Fibroblast of skin of back (primary cell): ENCODE measurements around the gene SMAD3.

Source experiments
- DNase-seq: peaks from one replicate; pipeline ENCODE4 v3.0.0-alpha.2; 2013

The SMAD3 gene

DNA sequence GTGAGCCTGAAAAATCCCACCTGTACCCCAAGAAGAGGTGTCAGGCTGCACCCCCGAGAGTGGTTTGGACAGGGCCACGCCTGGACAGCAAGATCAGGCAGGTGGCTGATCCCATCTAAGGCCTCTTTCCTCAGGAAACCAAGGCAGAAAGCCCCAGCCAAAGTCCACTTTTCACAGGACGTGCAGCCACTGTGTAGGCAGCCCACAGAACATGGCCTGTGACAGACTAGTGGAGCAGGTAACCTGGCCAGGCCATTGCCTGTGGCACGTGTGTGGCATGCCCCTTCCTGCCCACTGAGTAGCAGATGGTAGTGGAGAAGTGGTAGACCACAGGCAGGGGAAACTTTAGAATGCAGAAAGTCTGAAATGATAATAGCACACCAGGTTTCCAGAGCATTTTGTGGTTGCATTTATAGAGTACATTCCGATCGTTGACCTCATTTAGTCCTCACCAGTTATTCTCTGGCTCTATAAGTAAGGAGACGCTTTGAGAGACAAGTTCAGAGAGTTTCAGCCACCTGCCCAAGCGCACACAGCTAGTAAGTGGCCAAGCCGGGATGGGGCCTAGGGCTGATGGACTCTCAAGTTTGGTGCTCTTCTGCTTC is 120.3 kb downstream of the SMAD3 start:
- DNase-seq, result no peak

DNA sequence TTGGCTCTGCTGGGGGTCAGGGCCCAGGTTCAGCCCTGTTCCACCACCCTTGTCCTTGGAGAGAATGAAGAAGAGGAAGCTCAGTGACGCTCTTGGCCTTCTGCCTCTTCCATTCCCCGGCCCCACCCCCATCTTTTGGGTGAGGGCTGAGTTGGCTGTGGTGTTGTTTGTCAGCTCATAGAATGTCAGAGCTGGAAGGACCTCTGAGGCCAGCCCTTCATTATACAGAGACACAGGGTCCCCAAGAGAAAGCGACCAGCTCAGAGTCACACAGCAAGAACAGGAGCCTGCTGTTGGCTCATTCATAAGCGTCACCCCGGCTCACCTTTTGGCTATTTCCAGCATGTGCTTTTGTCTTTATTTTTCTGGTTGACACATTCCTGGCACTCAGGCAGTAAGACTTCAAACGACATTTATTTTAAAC is 120.8 kb downstream of the SMAD3 start:
- DNase-seq, result no peak

DNA sequence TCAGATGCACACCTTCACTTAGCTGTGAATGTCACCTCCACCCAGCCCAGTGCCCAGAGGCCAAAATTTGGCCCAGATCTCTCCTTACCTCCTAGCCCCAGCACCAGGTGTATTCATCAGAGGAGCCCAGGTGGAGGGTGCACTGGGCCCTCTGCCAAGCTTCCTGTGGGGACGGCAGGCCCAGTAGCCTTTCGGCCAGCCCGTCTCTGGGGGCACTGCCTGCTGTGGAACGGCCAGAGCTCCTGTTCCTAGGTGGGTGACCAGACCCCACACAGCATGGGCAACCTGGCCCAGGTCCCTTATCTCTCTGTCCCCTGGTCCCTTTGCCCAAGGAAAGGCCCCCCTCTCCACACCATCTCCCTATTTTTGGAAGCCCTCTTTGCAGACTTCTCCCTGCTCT is 121.3 kb downstream of the SMAD3 start:
- DNase-seq, result no peak

DNA sequence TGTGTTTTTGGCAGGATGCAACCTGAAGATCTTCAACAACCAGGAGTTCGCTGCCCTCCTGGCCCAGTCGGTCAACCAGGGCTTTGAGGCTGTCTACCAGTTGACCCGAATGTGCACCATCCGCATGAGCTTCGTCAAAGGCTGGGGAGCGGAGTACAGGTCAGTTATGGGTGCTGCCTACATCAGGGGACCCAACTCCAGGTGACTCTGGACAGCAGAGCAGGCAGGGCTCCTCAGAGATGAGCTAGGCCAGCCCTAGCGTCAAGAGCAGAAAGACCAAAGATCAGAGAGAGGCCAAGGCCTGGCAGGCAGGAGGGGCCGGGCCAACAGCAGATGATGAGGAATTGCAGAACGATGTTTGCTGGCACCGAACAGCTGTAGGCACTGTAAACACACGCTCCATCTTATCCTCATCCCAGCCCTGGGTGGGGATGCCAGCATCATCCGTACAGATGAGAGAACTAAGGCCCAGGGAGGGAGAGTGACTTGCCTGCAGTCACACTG is 122.0 kb downstream of the SMAD3 start:
- DNase-seq, result no peak

DNA sequence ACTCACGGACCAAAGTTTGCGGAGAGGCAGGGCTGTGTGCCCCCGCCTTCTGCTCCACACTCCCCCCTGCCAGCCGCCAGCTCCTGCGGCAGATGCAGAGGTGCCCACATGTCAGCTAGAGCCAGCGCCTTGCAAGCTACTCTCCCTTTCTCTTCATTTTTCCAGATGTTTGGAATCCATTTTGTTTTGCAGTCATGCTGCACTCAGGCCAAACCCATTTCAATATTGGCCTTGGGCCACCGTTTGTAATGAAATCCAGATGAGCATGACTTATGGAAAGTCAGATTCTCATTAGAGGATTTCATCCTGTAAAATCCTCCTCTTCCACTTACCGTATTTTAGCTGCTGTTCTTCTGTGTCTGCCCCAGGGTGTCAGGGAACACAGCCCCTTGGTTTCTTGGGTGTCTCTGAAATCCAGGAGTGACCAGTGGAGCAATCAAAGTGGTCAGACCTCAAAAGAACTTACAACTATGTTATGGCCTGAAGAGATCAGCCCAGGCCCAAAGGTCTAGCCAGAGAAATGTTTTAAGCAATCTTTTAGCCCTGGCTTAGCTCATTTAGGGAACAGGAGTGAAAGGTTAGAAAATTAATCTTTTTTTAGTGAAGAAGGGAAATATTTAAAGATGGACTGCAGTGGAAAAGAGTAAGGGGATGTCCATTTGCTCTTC is 123.3 kb downstream of the SMAD3 start:
- peak; percentile 87 for DNase-seq

DNA sequence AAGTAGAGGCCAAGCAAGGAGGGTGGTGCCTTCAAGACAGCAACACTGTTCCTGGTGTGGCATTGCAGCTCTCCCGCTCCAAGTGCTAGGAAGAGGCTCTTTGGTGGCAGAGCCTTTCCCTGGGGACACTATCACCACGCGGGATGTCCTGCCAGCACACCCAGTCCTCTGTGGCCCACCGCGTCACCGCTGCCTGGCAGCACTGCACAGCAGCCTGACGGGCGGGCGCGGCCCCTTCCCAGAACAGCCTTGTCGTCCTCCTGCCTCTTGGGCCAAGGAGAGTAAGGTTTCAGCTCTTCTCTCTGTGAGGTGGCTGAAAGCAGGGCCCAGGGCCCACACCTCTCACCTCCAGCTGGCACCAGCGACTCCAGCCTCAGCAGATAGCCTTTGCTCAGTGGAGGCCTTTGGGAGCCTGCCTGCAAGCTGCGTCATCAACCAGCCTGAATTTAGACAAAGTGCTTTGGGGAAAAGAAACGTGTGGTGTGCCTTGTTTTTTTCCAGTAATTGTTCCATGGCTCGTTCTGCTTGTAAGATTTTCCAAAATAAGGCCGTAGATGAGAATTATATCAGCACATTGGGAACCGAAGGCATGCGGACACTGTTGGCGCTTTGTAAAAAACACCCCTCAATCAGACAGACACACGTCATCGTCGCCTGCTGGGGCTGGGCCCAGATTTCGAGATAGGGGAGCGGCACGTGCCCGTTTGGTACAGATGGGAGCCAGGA is 124.1 kb downstream of the SMAD3 start:
- DNase-seq, result no peak

DNA sequence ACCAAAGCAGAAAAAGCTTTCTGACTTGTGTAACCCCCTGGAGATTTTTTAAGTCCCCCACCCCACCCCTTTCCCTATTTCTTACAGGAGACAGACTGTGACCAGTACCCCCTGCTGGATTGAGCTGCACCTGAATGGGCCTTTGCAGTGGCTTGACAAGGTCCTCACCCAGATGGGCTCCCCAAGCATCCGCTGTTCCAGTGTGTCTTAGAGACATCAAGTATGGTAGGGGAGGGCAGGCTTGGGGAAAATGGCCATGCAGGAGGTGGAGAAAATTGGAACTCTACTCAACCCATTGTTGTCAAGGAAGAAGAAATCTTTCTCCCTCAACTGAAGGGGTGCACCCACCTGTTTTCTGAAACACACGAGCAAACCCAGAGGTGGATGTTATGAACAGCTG is 124.9 kb downstream of the SMAD3 start:
- no peak for DNase-seq

DNA sequence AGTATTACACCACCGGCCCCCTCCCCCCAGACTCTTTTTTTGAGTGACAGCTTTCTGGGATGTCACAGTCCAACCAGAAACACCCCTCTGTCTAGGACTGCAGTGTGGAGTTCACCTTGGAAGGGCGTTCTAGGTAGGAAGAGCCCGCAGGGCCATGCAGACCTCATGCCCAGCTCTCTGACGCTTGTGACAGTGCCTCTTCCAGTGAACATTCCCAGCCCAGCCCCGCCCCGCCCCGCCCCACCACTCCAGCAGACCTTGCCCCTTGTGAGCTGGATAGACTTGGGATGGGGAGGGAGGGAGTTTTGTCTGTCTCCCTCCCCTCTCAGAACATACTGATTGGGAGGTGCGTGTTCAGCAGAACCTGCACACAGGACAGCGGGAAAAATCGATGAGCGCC is 125.4 kb downstream of the SMAD3 start:
- DNase-seq, result no peak

DNA sequence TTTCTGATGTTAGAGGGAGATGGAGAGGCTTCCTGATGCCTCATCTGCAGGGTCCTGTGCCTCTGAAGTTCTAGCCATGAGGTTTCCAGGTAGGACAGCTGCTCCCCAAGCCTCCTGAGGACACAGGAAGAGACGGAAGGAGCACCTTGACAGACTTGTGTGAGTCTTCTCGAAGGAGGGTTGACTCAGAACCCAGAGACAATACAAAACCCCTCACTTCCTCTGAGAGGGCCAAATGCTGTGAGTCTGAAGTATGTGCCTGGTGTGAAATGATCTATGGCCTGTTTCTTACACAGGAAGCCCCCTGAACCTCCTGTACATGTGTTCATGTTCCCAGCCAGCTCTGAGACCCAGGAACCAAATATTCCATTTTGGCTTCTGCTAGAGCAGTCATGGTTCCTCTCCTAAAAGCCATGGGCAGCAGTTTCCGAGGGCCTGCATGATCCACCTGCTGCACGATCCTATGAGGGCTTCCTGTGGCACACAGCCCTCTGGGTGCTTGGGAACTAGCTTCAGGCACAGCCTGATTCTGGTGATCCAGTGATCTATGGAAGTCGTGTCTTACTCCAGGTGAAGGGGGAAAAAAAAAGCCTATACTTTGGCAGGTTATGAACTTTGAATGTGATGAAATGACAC is 126.9 kb downstream of the SMAD3 start:
- no peak for DNase-seq

DNA sequence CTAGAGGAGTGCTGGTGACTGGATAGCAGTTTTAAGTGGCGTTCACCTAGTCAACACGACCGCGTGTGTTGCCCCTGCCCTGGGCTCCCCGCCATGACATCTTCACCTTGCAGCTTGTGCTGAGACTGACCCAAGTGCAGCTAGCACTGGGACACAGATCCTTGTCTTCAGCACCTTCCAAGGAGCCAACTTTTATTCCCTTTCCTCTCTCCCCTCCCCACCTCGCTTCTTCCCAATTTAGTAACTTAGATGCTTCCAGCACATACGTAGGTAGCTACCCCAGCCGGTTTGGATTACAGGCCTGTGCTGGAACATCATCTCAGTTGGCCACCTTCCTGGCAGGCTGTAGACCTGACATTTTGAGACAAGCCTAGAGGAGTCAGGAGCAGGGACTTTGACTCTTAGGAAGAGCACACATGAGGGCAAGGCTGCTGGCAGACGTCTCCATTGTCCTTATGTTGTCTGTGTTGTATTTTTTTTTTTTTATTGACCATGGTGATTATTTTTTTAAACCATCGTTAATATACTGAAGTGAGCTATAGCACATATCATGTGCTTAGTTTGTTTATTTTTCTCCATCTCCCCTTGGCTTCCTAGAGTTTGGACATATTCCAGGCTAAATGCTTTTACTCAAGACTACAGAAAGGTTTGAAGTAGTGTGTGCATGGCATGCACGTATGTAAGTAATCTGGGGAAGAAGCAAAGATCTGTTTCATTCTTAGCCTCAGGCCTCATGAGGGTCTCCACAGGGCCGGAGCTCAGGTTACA is 128.0 kb downstream of the SMAD3 start:
- no peak for DNase-seq

DNA sequence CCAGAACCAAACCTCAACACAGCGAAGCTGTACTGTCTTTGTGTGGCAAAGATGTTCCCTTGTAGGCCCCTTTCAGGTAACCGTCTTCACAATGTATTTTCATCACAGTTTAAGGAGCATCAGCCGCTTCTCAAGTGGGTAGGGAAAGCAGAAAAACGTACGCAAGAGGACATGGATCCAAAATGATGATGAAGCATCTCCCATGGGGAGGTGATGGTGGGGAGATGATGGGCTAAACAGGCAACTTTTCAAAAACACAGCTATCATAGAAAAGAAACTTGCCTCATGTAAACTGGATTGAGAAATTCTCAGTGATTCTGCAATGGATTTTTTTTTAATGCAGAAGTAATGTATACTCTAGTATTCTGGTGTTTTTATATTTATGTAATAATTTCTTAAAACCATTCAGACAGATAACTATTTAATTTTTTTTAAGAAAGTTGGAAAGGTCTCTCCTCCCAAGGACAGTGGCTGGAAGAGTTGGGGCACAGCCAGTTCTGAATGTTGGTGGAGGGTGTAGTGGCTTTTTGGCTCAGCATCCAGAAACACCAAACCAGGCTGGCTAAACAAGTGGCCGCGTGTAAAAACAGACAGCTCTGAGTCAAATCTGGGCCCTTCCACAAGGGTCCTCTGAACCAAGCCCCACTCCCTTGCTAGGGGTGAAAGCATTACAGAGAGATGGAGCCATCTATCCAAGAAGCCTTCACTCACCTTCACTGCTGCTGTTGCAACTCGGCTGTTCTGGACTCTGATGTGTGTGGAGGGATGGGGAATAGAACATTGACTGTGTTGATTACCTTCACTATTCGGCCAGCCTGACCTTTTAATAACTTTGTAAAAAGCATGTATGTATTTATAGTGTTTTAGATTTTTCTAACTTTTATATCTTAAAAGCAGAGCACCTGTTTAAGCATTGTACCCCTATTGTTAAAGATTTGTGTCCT is 129.0 kb downstream of the SMAD3 start:
- no peak for DNase-seq

DNA sequence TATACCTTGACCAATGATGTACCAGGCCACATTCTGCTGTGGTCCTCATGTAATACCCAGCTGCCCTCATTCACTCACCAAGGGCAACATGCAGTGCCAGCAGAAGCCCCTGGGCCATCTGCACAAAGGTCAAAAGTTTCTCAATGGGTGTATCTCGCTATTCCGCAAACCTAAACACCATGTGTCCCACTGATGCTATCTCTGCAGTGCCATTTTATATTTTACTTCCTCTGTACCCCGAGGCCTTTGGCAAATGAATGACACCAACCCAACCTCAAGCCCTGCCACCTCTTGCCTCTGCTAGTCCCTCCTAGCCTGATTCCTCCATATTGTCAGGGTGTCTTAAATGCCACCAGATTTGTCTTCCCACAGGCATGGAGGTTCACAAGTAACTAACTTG is 129.9 kb downstream of the SMAD3 start:
- DNase-seq, result no peak

DNA sequence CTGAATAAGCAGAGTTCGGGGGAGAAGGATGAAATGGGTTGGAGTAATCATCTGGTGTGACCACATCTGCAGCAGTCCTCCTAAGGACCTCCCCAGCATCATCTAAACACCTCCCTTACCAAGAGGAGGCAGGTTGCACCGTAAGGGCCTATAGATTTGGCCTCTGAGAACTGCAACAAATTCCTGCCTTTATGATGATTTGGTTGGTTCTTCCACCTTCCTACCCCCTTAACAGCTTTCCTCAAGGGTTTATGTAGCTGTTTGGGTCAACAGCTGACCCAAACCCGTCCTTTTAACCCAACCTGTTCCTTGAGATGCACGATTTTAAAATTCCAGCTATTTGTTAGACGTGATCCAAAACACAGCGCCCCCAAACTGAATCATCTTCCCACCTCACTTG is 130.8 kb downstream of the SMAD3 start:
- no peak for DNase-seq

DNA sequence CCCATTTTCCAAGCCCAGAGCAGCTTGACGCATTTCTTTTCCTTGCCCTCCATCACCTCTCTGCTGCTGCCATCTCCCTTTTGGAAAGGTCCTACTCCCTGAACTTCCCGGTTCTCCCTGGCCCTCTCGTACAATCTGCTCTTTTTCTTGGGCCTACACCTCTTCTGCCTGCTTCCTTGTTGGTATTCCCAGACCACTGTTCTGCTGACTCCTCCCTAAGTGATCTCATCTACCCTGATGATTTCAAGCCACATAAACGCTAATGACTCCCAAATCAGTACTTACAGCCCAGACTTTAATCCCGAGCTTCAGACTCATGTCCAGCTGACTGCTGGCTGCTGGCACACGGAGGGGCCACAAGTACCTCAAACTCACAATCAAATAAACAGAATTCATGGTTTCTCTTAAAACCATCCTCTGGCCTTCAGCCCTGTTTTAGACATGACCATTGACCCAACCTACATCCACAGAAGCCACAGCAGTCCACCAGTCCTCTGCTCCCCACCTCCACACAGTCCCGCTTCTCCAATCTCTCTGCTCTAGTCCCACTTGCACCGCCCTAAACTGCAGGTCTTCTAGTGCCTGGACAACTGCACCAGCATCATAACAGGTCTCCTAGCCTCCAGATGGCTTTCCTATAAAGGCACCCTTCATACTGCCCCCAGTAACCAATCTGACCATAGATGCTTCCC is 131.4 kb downstream of the SMAD3 start:
- peak; percentile 73 for DNase-seq

DNA sequence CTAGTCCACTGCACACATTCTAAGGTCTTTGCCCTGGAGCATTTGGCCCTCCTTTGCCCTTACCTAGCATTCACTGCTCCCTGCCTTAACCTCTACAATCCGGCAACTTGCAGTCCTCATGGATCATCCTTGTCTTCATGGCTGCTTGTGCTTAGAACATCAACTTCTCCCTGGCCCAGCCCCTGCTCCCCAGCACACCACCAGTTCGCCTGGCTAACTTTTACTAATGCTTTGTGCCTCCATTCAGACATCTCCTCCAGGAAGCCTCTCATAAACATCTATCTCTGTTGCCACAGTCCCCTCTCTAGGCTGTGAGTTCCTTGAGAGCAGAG is 131.9 kb downstream of the SMAD3 start:
- DNase-seq, result no peak

DNA sequence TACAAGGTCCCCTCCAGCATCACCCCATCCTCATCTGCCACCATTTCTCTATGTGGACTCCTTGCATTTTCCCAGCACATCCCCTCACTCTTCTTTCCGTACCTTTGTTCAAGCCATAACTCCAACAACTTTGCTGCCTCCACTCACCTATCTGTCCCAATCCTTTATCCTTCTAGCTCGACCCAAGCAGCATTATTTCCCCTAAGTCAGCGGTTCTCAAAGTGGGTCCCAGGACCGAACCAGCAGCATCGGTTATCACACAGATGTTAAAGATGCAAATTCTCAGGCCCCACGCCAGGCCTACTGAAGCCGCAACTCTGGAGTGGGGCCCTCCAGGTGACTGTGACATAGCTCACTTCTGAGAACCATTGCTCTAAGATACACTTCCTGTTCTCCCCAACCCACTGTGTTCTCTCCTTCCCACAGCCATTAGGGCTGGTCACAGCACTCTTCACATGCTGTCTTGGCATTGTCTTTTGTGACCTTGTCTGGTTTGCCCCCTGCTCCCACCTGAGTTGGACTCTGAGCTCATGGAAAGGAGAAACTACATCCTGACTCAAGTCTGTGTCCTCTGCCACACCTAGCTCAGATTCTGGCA is 132.9 kb downstream of the SMAD3 start:
- no peak for DNase-seq

DNA sequence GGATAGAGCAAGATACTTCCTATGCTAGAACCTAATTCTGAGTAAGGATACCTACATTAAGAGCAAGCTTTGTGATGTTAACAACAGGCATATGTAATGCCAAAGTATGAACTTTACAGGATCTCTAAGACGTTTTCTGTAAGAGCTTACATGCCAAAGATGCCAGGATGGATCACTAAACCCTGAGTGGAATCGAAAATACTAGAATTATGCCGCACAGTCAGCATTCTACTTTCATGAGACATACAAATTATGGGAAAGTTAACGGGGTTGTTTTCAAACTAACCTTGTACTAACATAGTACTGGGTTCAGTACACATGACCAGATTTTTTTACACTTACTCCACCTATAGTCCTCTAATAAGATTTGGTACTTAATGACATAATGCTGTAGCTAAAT is 134.0 kb downstream of the SMAD3 start:
- DNase-seq, result peak; percentile 56

DNA sequence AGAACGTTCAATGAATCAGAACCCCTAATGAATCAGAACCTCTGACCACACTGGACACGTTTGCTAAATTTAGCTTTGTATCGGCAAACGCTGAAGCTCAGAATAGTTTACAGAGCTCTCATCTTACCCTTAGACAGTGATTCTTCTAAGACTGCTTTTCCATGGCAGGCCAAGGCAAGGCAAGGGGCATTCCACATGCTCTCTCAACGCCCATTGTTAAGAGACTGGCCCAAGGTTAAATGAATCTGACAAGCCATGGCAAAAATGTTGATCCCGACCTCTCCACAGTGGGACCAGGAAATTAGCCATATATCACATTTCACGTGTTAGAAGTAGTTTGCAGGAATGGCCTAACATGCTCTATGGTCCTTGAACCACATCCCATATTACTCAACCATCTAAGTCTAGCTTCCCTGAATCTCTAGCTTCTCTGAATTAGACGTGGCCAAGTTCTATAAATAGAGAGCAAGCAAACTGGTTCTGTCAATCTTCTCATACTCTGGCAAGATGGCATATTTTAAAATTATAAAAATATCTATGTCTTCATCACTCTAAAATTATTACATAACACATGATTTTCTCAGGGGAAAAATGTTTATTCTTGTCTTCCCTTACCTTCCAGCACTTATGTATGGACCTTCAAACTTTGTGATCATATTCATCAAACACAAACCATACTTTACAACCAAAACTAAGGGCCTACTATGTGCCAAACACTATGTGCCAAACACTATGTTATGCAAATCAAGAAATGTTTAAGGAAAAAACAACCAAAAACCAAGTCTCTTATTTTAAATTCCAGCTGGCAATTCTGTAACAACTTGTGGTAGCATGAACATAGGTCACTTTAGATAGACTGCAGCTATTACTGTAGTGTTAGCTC is 134.7 kb downstream of the SMAD3 start:
- peak; percentile 44 for DNase-seq

DNA sequence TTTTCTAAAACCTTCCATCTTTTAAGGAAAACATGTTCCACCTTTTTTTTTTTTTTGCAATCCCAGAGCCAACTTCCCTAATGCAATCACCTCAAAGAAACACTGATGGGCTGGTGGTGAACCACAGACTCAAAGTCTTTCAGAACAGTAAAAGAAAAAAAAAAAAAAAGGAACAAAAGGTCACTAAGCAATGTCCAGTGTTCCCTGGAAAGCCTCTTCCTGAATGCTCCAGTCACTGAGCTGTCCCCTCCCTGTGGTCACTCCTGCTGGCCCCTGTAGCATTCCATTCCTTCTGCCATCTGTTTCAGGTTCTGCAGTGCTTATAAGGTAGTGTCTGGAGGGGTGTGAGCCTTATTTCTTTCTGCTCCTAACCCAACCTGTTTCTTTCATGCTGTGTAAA is 135.7 kb downstream of the SMAD3 start:
- no peak for DNase-seq
